Endothelial cell of umbilical vein (primary cell): ENCODE data around the gene DUSP16. TPM values are rescaled to one million over a fixed set of nuclear protein-coding genes. Genes with fewer than 3 reads are reported as not detected.

Experiments used
- BruUV-seq: library from RNA; stranded (reverse); fragments of 400-500 nt; replicated peaks from 2 replicates; lab custom pipeline; 2021; lab: Mats Ljungman, UMichigan
- CTCF ChIA-PET: fragments of 300-600, 350-600 bp; sonication (Branson Sonifier 250); formaldehyde crosslinking; loops from one replicate; lab custom pipeline; 2021; ENCODE audit warnings: antibody characterized with exemption, inconsistent platforms; lab: Charles Lee
- POLR2A ChIA-PET: fragments of 300-600, 350-600 bp; sonication (Branson Sonifier 250); formaldehyde crosslinking; loops from one replicate; lab custom pipeline; 2021; ENCODE audit warnings: antibody characterized with exemption, inconsistent platforms; lab: Charles Lee
- DNase-seq: peaks from one replicate; pipeline ENCODE4 v3.0.0-alpha.2; 2011; ENCODE audit warnings: low read depth, low spot score
- FAIRE-seq: peaks from 2 replicates; lab custom pipeline; 2011; peaks lifted over from hg19 to GRCh38; lab: Jason Lieb, UNC
- H2AFZ ChIP-seq: 2 replicates; pipeline ENCODE4 v1.6.0; 2012; ENCODE audit warnings: low read depth, low read length, control low read depth, inconsistent platforms
- H3K27ac ChIP-seq: 2 replicates; pipeline ENCODE4 v1.5.1; 2011; ENCODE audit warnings: low read depth, mild to moderate bottlenecking, control low read depth, low read length, moderate library complexity; ENCODE audit not compliant: insufficient read depth
- H3K27me3 ChIP-seq, 2 experiments: 2 replicates each; pipeline versions ENCODE4 v1.6.0 to v1.6.1; 2011; ENCODE audit warnings: low read length in 2 of 2, mixed read lengths in 1 of 2; ENCODE audit not compliant: control insufficient read depth in 2 of 2, insufficient read depth in 2 of 2
- H3K36me3 ChIP-seq, 2 experiments: 2 replicates in 1 of 2; 3 replicates in 1 of 2; pipeline ENCODE4 v1.5.1; 2011; ENCODE audit warnings: low read length in 2 of 2, mild to moderate bottlenecking in 1 of 2, moderate library complexity in 1 of 2; ENCODE audit not compliant: control insufficient read depth in 2 of 2, insufficient read depth in 2 of 2; ENCODE audit errors: extremely low read depth in 1 of 2
- H3K4me1 ChIP-seq: 3 replicates; pipeline ENCODE4 v1.5.1; 2011; ENCODE audit warnings: mild to moderate bottlenecking, low read length; ENCODE audit not compliant: control insufficient read depth, insufficient read depth; ENCODE audit errors: extremely low read depth
- H3K4me2 ChIP-seq: 2 replicates; pipeline ENCODE4 v1.6.1; 2011; ENCODE audit warnings: low read length, control low read depth, mixed read lengths; ENCODE audit not compliant: insufficient read depth
- H3K4me3 ChIP-seq, 3 experiments: fragments of 200-600 bp in 1 of 3; sonication (generic), shearing (Covaris generic) in 1 of 3; replicated peaks in 1 of 3; 2 replicates each; pipeline ENCODE4 v1.5.1; 2011 to 2016; ENCODE audit warnings: control low read depth in 3 of 3, low read length in 3 of 3, mild to moderate bottlenecking in 2 of 3, inconsistent platforms in 1 of 3, low read depth in 1 of 3, moderate library complexity in 1 of 3; ENCODE audit not compliant: insufficient read depth in 1 of 3
- H3K79me2 ChIP-seq: 2 replicates; pipeline ENCODE4 v1.6.0; 2012; ENCODE audit warnings: low read length, inconsistent platforms; ENCODE audit not compliant: control insufficient read depth, insufficient read depth
- H3K9ac ChIP-seq: replicated peaks from 2 replicates; pipeline ENCODE3; 2011; ENCODE audit warnings: low read length, control low read depth; ENCODE audit not compliant: insufficient read depth; ENCODE audit errors: extremely low read depth
- H3K9me1 ChIP-seq: replicated peaks from 3 replicates; pipeline ENCODE4 v1.6.0; 2011; ENCODE audit warnings: mild to moderate bottlenecking, low read length; ENCODE audit not compliant: control insufficient read depth, insufficient read depth; ENCODE audit errors: extremely low read depth
- H3K9me3 ChIP-seq: replicated peaks from 2 replicates; pipeline ENCODE4 v1.5.1; 2012; ENCODE audit warnings: low read length, inconsistent platforms; ENCODE audit not compliant: control insufficient read depth, insufficient read depth
- H4K20me1 ChIP-seq: replicated peaks from 2 replicates; pipeline ENCODE3; 2011; ENCODE audit warnings: mild to moderate bottlenecking, low read length; ENCODE audit not compliant: control insufficient read depth, insufficient read depth; ENCODE audit errors: extremely low read depth
- CTCF ChIP-seq, 2 donors: IDR thresholded peaks; 1 replicate in 1 of 2; 2 replicates in 1 of 2; pipeline ENCODE4 v1.5.1; 2011; ENCODE audit warnings: low read length in 2 of 2, mild to moderate bottlenecking in 2 of 2, moderate library complexity in 2 of 2, control low read depth in 1 of 2, inconsistent platforms in 1 of 2, low read depth in 1 of 2; ENCODE audit not compliant: insufficient read depth in 1 of 2; ENCODE audit errors: extremely low read depth in 1 of 2
- EZH2 ChIP-seq: IDR thresholded peaks from 2 replicates; pipeline ENCODE4 v1.6.1; 2012; ENCODE audit warnings: borderline replicate concordance, low read depth, mild to moderate bottlenecking, moderate library complexity, low read length, inconsistent platforms; ENCODE audit not compliant: severe bottlenecking
- FOS ChIP-seq: IDR thresholded peaks from 2 replicates; pipeline ENCODE4 v1.6.1; 2011; ENCODE audit warnings: mild to moderate bottlenecking, low read length, moderate library complexity, borderline replicate concordance; ENCODE audit not compliant: insufficient read depth
- GATA2 ChIP-seq: IDR thresholded peaks from 2 replicates; pipeline ENCODE4 v1.7.0; 2011; ENCODE audit warnings: low read depth, mild to moderate bottlenecking, moderate library complexity, mixed read lengths, low read length; ENCODE audit not compliant: insufficient read length, insufficient read depth
- JUN ChIP-seq: IDR thresholded peaks from 2 replicates; pipeline ENCODE4 v1.6.1; 2011; ENCODE audit warnings: borderline replicate concordance, low read depth; ENCODE audit not compliant: insufficient read length, insufficient read depth
- MAX ChIP-seq: IDR thresholded peaks from 2 replicates; pipeline ENCODE4 v1.6.1; 2011; ENCODE audit not compliant: insufficient read depth, insufficient read length
- MYC ChIP-seq: IDR thresholded peaks from one replicate; pipeline ENCODE4 v1.6.1; 2011; ENCODE audit warnings: mild to moderate bottlenecking, low read depth, low read length
- POLR2A ChIP-seq: IDR thresholded peaks from 2 replicates; pipeline ENCODE4 v1.6.1; 2012; ENCODE audit warnings: low read depth, mild to moderate bottlenecking, control low read depth, low read length
- POLR2AphosphoS5 ChIP-seq: IDR thresholded peaks from 2 replicates; pipeline ENCODE4 v1.6.1; 2012; ENCODE audit warnings: low read depth, mild to moderate bottlenecking, control low read depth, low read length, moderate library complexity; ENCODE audit not compliant: insufficient read depth
- dilution Hi-C: fragments of 300-500 bp; cut with MboI; formaldehyde crosslinking; loops from one replicate; pipeline ENCODE4 v1.15.0; 2019; ENCODE audit warnings: low sequenced_read_pairs; ENCODE audit not compliant: extremely low pct_ligation_motif_present
- intact Hi-C: fragments of 100-400 bp; cut with micrococcal nuclease; formaldehyde crosslinking; loops from one replicate; pipeline ENCODE4 v1.10.0; 2022
- polyA plus RNA-seq, 4 experiments: library from polyadenylated mRNA; depleted of rRNA in 3 of 4; stranded (reverse) in 3 of 4; unstranded in 1 of 4; fragments of >200 nt; gene quantifications; 2 replicates each; pipeline versions ENCODE4 v1.2.1 to v1.2.3, GENCODE V29; 2011 to 2012; ENCODE audit warnings: missing spikeins in 1 of 4
- total RNA-seq: library from RNA; stranded (reverse); gene quantifications from 2 replicates; pipeline ENCODE4 v1.2.3, GENCODE V29; 2021

DUSP16 gene
- total and polyA plus RNA-seq, 2 donors (not counting 3 experiments of a cell fraction or from before 2014, with no cell fraction given), result 7.4 to 19.5 TPM

- no peak overlapping the region for H3K4me3 ChIP-seq
- no peak overlapping the region for H3K4me2 ChIP-seq
- H3K27me3 ChIP-seq, result no peaks in the 10 kb centered on the region
- DNase-seq (no peak), FAIRE-seq (no peak)
- dilution Hi-C loops (no loop called here), intact Hi-C loops (no loop called here)
- H3K9ac ChIP-seq, result no peak overlapping the region
- H3K9me1 ChIP-seq, result no peaks in the 10 kb centered on the region
- H3K4me1 ChIP-seq, result no peaks in the 10 kb centered on the region
- CTCF ChIA-PET, result no interaction called here
- POLR2A ChIA-PET, result no interaction called here
- no peaks in the 10 kb centered on the region for H3K79me2 ChIP-seq
- no peaks in the 10 kb centered on the region for H4K20me1 ChIP-seq
- H3K27ac ChIP-seq, result no peak overlapping the region
- no peak for TF ChIP-seq EZH2
- TF ChIP-seq CTCF (IDR thresholded peaks at IDR 0.05; ENCODE audit: extremely low read depth in 1 of 2, insufficient read depth in 1 of 2, low read depth in 1 of 2, low read length in 2 of 2), result no peak
- TF ChIP-seq FOS, result no peak
- no peak for TF ChIP-seq GATA2
- TF ChIP-seq POLR2AphosphoS5, result no peak
- no peak for TF ChIP-seq JUN
- TF ChIP-seq MYC, result no peak
- no peak for TF ChIP-seq POLR2A
- no peak for TF ChIP-seq MAX
- no TSS peak for BruUV-seq
- H3K9me3 ChIP-seq, result no peaks in the 10 kb centered on the region
- no peaks in the 10 kb centered on the region for H3K36me3 ChIP-seq
- no peak overlapping the region for H2AFZ ChIP-seq
Observed at GRCh38 chr12:12451098-12451497, 111.6 kb downstream of the DUSP16 start.
